NT2/D1 (cell line): ENCODE measurements around the gene KLHL26.

Experiments used
- SUZ12 ChIP-seq: IDR thresholded peaks from 2 replicates; pipeline ENCODE4 v1.6.1; 2011; ENCODE audit not compliant: insufficient read length, insufficient read depth; ENCODE audit errors: extremely low read depth
- ZNF274 ChIP-seq: IDR thresholded peaks from 2 replicates; pipeline ENCODE4 v1.6.1; 2011; ENCODE audit warnings: mild to moderate bottlenecking, low read depth, low read length

DNA sequence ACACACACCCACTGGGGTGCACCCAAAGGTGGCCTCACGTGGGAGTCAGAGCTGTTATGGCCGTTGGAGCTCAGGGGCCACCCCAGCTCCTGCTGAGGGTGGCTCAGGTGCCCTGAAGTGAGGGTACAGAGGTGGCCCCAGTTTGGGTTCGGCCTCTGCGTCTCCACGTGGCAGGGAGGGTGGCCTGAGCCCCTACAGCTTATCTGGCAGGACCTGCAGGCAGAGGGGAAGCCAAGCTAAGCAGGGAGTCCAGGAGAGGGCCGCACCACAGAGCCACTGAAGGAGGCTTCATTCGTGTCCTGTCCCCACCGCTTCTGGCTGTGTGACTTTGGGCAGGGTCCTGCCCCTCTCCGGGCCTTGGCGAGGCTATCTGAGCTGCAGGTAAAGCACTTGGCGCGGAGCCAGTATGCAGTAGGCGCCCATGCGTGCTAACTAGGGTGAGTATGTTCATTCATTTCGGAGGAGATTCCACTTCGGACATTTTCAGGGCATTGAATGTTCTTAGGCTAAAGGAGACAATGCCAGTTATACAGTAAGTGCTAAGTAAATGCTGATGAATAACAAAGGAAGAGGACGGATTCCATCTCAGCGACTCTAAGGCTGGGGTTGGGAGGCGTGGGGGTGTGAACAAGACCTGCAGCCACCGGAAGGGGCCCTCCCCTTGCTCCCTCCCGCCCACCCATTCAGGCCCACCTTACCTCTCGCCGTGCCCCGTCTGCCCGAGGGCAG, 43.3 kb upstream of the KLHL26 start:
- TF ChIP-seq SUZ12 (no peak), ZNF274 (no peak)
